ENCODE measurements around the gene LDB2. TPM values are rescaled to one million over a fixed set of nuclear protein-coding genes. Genes with fewer than 3 reads are reported as not detected.
A peak's percentile ranks its signal among the peaks of the same experiment; 100 is the strongest.

Gene LDB2
- total RNA-seq, 4 donors from 2014 or later, result 48.8 to 298 (median 152) TPM

DNA sequence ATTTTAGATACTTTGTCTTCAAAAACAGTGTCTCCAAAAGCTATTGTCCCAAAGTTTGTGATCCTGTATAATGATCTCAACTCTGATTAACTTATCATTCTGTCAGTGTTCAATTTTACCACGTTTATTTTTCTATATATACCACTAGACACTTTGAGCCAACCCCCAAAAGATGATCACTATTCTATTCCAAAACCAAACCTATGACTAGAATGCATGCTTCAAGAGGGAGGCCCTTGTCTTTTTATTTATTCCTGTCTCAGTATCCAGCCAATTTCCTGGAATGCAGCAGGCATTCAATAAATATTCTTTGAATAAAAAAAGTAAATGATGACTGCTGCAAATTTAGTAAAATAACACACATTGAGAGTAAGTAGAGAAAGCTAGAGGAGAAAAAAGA lies 275.6 kb downstream of the LDB2 start:
- no peaks in the 10 kb centered on the region for H3K9me3 ChIP-seq
- no peak overlapping the region for H3K4me3 ChIP-seq
- H3K4me1 ChIP-seq, result peaks cover 0 to 18% of the 10 kb centered on the region in 2 donors
- H3K27ac ChIP-seq, result no peak overlapping the region
- TF ChIP-seq CTCF (IDR thresholded peaks at IDR 0.05) (no peak), POLR2A (IDR thresholded peaks at IDR 0.05) (no peak)
- DNase-seq, result no peak
- no peaks in the 10 kb centered on the region for H3K36me3 ChIP-seq
- intact Hi-C loops (cut with DNase I; ENCODE audit: low total_unique reads), result no loop called here
- no peaks in the 10 kb centered on the region for H3K27me3 ChIP-seq

DNA sequence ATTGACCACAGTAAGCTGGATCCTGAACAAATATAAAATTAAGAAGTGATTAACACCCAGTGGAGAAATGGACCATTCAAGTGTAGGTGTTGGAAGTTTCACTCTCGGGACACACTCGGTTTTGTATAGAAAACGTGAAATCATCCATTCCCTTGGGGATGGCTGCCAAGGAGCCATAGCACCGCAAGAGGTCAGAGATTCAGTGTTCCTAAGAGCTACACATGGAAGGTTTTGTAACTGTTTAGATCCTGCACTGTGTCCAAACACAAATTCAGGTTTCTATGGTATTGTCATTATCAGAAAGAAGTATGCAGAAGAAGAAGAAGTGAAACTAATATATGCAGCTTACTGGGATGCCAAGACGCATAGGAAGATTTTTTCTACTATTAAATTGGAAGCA lies 281.0 kb downstream of the LDB2 start:
- intact Hi-C loops (cut with DNase I; ENCODE audit: low total_unique reads), result no loop called here
- H3K4me3 ChIP-seq, result no peak overlapping the region
- TF ChIP-seq POLR2A (IDR thresholded peaks at IDR 0.05), result no peak
- TF ChIP-seq CTCF (IDR thresholded peaks at IDR 0.05), result peak in 1 of 4 experiments; percentile 12
- peak overlapping the region; percentile 57 to 65 for H3K27ac ChIP-seq
- no peaks in the 10 kb centered on the region for H3K36me3 ChIP-seq
- peak; percentile 51 to 66 for DNase-seq
- peaks cover 0 to 5% of the 10 kb centered on the region in 2 donors for H3K4me1 ChIP-seq
- H3K27me3 ChIP-seq, result no peaks in the 10 kb centered on the region
- H3K9me3 ChIP-seq, result no peaks in the 10 kb centered on the region

GRCh38 chr4:16617011-16617410 lies 281.4 kb downstream of the LDB2 start:
- intact Hi-C loops (cut with DNase I; ENCODE audit: low total_unique reads), result no loop called here
- Histone ChIP-seq H3K9me3 (no peaks in the 10 kb centered on the region), H3K4me3 (no peak overlapping the region), H3K36me3 (no peaks in the 10 kb centered on the region), H3K4me1 (peaks cover 0 to 5% of the 10 kb centered on the region in 2 donors), H3K27me3 (no peaks in the 10 kb centered on the region), H3K27ac (peak overlapping the region; percentile 57 to 65)
- peak in 1 of 2 donors; percentile 78 for DNase-seq
- TF ChIP-seq CTCF (IDR thresholded peaks at IDR 0.05) (no peak), POLR2A (IDR thresholded peaks at IDR 0.05) (no peak)

- no peak for DNase-seq
- no peaks in the 10 kb centered on the region for H3K36me3 ChIP-seq
- peaks cover 0 to 10% of the 10 kb centered on the region in 2 donors for H3K4me1 ChIP-seq
- TF ChIP-seq POLR2A (IDR thresholded peaks at IDR 0.05) (no peak), CTCF (IDR thresholded peaks at IDR 0.05) (no peak)
- no peak overlapping the region for H3K4me3 ChIP-seq
- H3K27ac ChIP-seq, result peak overlapping the region in 1 of 2 donors; percentile 58
- intact Hi-C loops (cut with DNase I; ENCODE audit: low total_unique reads), result no loop called here
- no peaks in the 10 kb centered on the region for H3K27me3 ChIP-seq
- H3K9me3 ChIP-seq, result no peaks in the 10 kb centered on the region
Observed at GRCh38 chr4:16609170-16609758, 289.2 kb downstream of the LDB2 start.

GRCh38 chr4:16608611-16609125 lies 289.8 kb downstream of the LDB2 start:
- Histone ChIP-seq H3K27ac (peak overlapping the region; percentile 58 to 67), H3K4me3 (no peak overlapping the region), H3K9me3 (no peaks in the 10 kb centered on the region), H3K27me3 (no peaks in the 10 kb centered on the region), H3K4me1 (peaks cover 0 to 10% of the 10 kb centered on the region in 2 donors), H3K36me3 (no peaks in the 10 kb centered on the region)
- no peak for DNase-seq
- intact Hi-C loops (cut with DNase I; ENCODE audit: low total_unique reads), result no loop called here
- TF ChIP-seq CTCF (IDR thresholded peaks at IDR 0.05), result no peak
- no peak for TF ChIP-seq POLR2A (IDR thresholded peaks at IDR 0.05)

Data from uterus (tissue), 4 donors.